OCI-LY1 (cell line): Measurements from ENCODE around the gene TRIM9.

Experiments used
- H2AFZ ChIP-seq: fragments of 200-600 bp; sonication (generic), shearing (Covaris generic); 2 replicates; pipeline ENCODE4 v1.6.0; 2014; ENCODE audit warnings: antibody characterized with exemption, mild to moderate bottlenecking, low read length
- H3F3A ChIP-seq: fragments of 200-600 bp; sonication (generic), shearing (Covaris generic); 2 replicates; pipeline ENCODE4 v1.6.0; 2014; ENCODE audit warnings: mild to moderate bottlenecking, antibody characterized with exemption, low read length, moderate library complexity; ENCODE audit not compliant: insufficient read depth
- H3K27ac ChIP-seq: fragments of 200-600 bp; sonication (generic); 2 replicates; pipeline ENCODE4 v1.5.1; 2014; ENCODE audit warnings: low read length, mixed run types, mild to moderate bottlenecking, low read depth; ENCODE audit not compliant: poor library complexity, severe bottlenecking
- H3K27me3 ChIP-seq: fragments of 200-600 bp; sonication (generic); 2 replicates; pipeline ENCODE4 v1.6.0; 2014; ENCODE audit warnings: antibody characterized with exemption, mild to moderate bottlenecking, low read length, moderate library complexity; ENCODE audit not compliant: insufficient read depth
- H3K36me3 ChIP-seq: fragments of 200-600 bp; sonication (generic); 2 replicates; pipeline ENCODE4 v1.6.1; 2014; ENCODE audit warnings: mild to moderate bottlenecking, antibody characterized with exemption, low read length, moderate library complexity, mixed read lengths; ENCODE audit not compliant: insufficient read depth
- H3K4me1 ChIP-seq: fragments of 200-600 bp; sonication (generic); 2 replicates; pipeline ENCODE4 v1.5.1; 2014; ENCODE audit warnings: mild to moderate bottlenecking, low read length, moderate library complexity; ENCODE audit not compliant: insufficient read depth, severe bottlenecking
- H3K4me2 ChIP-seq: fragments of 200-600 bp; sonication (generic), shearing (Covaris generic); 2 replicates; pipeline ENCODE4 v1.6.1; 2014; ENCODE audit warnings: low read length
- H3K4me3 ChIP-seq: fragments of 200-600 bp; sonication (generic); 2 replicates; pipeline ENCODE4 v1.5.1; 2014; ENCODE audit warnings: low read length, low read depth, mild to moderate bottlenecking, mixed read lengths; ENCODE audit not compliant: poor library complexity, severe bottlenecking
- H3K79me2 ChIP-seq: fragments of 200-600 bp; shearing (Covaris generic); 2 replicates; pipeline ENCODE4 v1.6.1; 2016; ENCODE audit warnings: mixed run types, low read length, mixed read lengths; ENCODE audit not compliant: insufficient read depth
- H3K9ac ChIP-seq: fragments of 200-600 bp; sonication (generic), shearing (Covaris generic); 2 replicates; pipeline ENCODE4 v1.6.1; 2014; ENCODE audit warnings: mild to moderate bottlenecking, low read length, mixed read lengths
- H3K9me2 ChIP-seq: fragments of 200-600 bp; sonication (generic), shearing (Covaris generic); 2 replicates; pipeline ENCODE4 v1.6.1; 2014; ENCODE audit warnings: low read depth, mild to moderate bottlenecking, low read length, mixed read lengths
- H3K9me3 ChIP-seq: fragments of 200-600 bp; shearing (Covaris generic); 2 replicates; pipeline ENCODE4 v1.6.1; 2014; ENCODE audit warnings: low read length, mixed read lengths
- H4K20me1 ChIP-seq: fragments of 200-600 bp; sonication (generic), shearing (Covaris generic); 2 replicates; pipeline ENCODE4 v1.6.0; 2016; ENCODE audit warnings: mild to moderate bottlenecking, low read length; ENCODE audit not compliant: insufficient read depth
- EZH2 ChIP-seq: fragments of 200-600 bp; sonication (generic), shearing (Covaris generic); IDR thresholded peaks from 2 replicates; pipeline ENCODE4 v1.8.0; 2017; ENCODE audit warnings: borderline replicate concordance, mixed run types, mild to moderate bottlenecking, antibody characterized with exemption, low read length, moderate library complexity, mixed read lengths
- TF ChIP-seq, protein P1 (sequence below): fragments of 200-600 bp; sonication (generic), shearing (Covaris generic); IDR thresholded peaks from 2 replicates; pipeline ENCODE4 v1.5.1; 2017; ENCODE audit warnings: mild to moderate bottlenecking, antibody characterized with exemption, low read length, moderate library complexity, mixed read lengths

TRIM9 gene

DNA sequence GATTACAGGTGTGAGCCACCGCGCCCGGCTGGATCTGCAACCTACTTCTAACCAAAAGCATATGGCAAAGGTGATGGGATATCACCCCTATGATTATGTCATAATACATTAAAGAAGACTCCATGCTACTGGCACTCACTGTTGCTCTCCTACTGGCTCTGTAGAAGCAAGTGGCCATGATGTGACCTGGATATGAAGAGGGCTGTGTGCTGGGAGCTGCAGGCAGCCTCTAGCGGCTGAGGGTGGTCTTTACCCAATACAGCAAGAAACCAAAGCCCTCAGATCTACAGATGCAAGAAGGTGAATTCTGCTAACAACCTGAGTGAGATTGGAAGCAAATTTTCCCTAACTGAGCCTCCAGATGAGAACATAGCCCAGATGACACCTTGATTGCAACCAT is 34.2 kb upstream of the TRIM9 start:
- no peak overlapping the region for H2AFZ ChIP-seq
- H3K9me2 ChIP-seq, result no peaks in the 10 kb centered on the region
- no peaks in the 10 kb centered on the region for H3K9me3 ChIP-seq
- no peak overlapping the region for H3K4me3 ChIP-seq
- no peaks in the 10 kb centered on the region for H3K36me3 ChIP-seq
- H3K79me2 ChIP-seq, result no peaks in the 10 kb centered on the region
- H3K4me2 ChIP-seq, result no peak overlapping the region
- TF ChIP-seq EZH2, result no peak
- TF ChIP-seq, protein P1, sequence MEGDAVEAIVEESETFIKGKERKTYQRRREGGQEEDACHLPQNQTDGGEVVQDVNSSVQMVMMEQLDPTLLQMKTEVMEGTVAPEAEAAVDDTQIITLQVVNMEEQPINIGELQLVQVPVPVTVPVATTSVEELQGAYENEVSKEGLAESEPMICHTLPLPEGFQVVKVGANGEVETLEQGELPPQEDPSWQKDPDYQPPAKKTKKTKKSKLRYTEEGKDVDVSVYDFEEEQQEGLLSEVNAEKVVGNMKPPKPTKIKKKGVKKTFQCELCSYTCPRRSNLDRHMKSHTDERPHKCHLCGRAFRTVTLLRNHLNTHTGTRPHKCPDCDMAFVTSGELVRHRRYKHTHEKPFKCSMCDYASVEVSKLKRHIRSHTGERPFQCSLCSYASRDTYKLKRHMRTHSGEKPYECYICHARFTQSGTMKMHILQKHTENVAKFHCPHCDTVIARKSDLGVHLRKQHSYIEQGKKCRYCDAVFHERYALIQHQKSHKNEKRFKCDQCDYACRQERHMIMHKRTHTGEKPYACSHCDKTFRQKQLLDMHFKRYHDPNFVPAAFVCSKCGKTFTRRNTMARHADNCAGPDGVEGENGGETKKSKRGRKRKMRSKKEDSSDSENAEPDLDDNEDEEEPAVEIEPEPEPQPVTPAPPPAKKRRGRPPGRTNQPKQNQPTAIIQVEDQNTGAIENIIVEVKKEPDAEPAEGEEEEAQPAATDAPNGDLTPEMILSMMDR, result peak; percentile 27; the same call in 1 of the 2 replicates
- H4K20me1 ChIP-seq, result no peaks in the 10 kb centered on the region
- H3K27ac ChIP-seq, result no peak overlapping the region
- no peaks in the 10 kb centered on the region for H3F3A ChIP-seq
- H3K27me3 ChIP-seq, result no peaks in the 10 kb centered on the region
- H3K9ac ChIP-seq, result no peak overlapping the region
- H3K4me1 ChIP-seq, result no peaks in the 10 kb centered on the region

DNA sequence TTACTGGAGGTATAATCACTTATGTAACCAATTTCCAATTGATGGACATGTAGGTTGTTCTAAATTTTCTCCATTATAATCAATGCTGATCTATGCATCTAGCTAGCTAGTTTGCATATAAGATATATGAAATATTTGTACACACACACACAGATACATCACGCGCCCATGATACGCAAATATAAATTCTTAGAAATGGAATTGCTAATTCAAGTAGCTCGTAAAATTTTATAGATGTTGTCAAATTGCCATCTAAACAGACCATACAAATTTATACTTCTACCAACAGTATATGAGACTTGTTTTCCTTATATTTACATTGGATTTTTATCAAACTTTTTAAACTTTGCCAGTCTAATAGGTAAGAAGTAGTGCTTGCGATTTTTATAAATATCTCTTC is 29.1 kb upstream of the TRIM9 start:
- Histone ChIP-seq H3K9ac (no peak overlapping the region), H4K20me1 (no peaks in the 10 kb centered on the region), H3K36me3 (no peaks in the 10 kb centered on the region), H3K4me2 (no peak overlapping the region), H3K4me3 (no peak overlapping the region), H3F3A (no peaks in the 10 kb centered on the region), H3K4me1 (no peaks in the 10 kb centered on the region), H3K9me2 (no peaks in the 10 kb centered on the region), H3K9me3 (no peaks in the 10 kb centered on the region), H3K79me2 (no peaks in the 10 kb centered on the region), H3K27ac (no peak overlapping the region), H3K27me3 (no peaks in the 10 kb centered on the region), H2AFZ (no peak overlapping the region)
- TF ChIP-seq EZH2, result no peak
- TF ChIP-seq, protein P1, result no peak

DNA sequence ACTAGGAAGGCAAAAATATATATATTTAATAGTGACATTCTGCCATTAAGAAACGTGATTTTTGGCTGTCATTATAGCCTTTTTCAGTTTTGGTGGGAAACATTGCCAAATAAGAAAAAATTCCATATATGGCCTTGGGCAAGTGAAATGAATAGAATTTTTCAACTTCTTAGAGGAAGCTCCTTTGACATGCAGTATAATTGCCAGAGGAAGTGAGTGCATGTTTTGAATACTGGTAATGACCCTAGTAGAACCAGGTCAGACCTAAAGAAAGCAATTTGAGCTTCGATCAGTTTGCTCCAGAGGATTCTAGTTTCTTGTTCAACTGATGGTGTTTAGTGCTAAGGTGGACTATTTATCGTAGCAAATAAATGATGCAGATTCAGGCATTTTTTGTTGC is 26.2 kb upstream of the TRIM9 start:
- H3K36me3 ChIP-seq, result no peaks in the 10 kb centered on the region
- no peaks in the 10 kb centered on the region for H3K27me3 ChIP-seq
- no peaks in the 10 kb centered on the region for H3K9me2 ChIP-seq
- H4K20me1 ChIP-seq, result no peaks in the 10 kb centered on the region
- no peak overlapping the region for H3K27ac ChIP-seq
- no peak overlapping the region for H3K4me3 ChIP-seq
- H3F3A ChIP-seq, result no peaks in the 10 kb centered on the region
- no peaks in the 10 kb centered on the region for H3K79me2 ChIP-seq
- H3K4me2 ChIP-seq, result no peak overlapping the region
- peaks cover 7% of the 10 kb centered on the region for H3K4me1 ChIP-seq
- H3K9ac ChIP-seq, result no peak overlapping the region
- H2AFZ ChIP-seq, result no peak overlapping the region
- H3K9me3 ChIP-seq, result no peaks in the 10 kb centered on the region
- TF ChIP-seq, protein P1, result no peak
- TF ChIP-seq EZH2, result no peak
